Cardiac septum (tissue), 1 donor: ENCODE measurements around the gene RNF41. TPM values are rescaled to one million over a fixed set of nuclear protein-coding genes. Genes with fewer than 3 reads are reported as not detected.

ENCODE experiments used
- DNase-seq: peaks from one replicate; pipeline ENCODE4 v3.0.0-alpha.2; 2020; ENCODE audit warnings: low spot score
- intact Hi-C: fragments of 100-400 bp; cut with DNase I; formaldehyde crosslinking; loops from one replicate; pipeline ENCODE4 v1.14.0; 2022
- total RNA-seq: library from RNA; stranded (reverse); fragmentation: NEBNext Ultra II Directional; extraction: Animal tissue kit (Norgen Biotek cat#: 25700); gene quantifications from one replicate; pipeline ENCODE4 v1.2.1, GENCODE V29; 2021
- donor health status: DM: no; HTN: no; CAD: no.

The RNF41 gene
- total RNA-seq, 1 donor from 2014 or later = 40.7 TPM

DNA sequence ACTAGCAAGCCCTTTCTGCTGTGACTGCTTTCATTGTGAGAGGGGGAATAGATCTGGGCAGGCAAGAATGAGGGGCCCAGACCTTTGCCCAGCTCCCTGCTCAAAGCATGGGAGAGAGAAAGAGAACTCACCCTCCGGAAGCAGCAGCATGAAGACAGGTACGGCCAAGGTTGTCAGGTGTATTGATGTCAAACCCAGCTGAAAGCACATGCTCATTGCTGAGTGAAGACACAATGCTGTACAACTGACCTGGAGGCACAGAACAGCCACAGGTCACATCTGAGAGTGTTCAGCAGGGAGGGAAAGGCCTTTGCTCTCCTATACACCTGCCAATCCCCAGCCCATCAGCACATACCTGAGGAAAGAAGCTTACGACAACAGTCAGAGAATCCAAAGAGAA is 30.9 kb upstream of the RNF41 start:
- intact Hi-C loops = no loop called here
- DNase-seq = no peak

DNA sequence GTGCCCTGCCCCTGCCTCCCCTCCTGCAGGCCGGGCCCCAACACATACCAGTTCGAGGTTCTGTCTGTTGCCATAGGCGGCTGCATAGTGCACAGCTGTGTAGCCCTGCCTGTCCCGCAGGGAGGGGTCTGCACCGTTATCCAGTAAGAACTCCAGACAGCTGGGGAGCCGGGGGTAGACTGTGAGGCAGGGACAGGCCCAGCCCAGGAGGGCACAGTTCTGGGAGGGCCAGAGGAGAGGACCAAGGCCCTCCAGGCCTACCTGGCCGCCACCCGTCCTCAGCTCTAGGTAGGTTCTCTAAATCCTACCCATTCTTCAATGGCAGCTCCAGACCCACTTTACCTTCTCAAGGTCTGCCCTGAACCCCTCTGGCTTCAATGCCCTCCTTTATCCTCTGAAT is 27.0 kb upstream of the RNF41 start:
- intact Hi-C loops = no loop called here
- no peak for DNase-seq

DNA sequence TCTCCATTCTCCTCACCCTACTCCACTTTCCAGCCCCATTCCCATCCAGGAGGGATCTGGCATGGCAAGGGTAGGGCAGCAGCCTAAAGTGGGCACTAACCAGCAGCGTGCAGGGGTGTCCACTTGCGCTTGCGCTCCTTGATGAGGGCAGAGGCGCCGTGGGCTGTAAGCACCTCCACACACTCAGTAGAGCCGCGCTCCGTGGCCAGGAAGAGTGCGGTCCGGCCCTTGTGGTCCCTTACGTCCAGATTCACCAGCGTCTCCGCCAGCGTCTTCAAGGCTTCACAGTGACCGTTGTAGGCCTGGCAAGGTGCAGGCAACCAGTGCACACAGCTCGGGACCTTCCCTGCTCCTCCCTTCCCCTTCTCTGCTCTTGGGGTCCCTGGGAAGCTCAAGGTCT is 26.2 kb upstream of the RNF41 start:
- intact Hi-C loops = no loop called here
- no peak for DNase-seq

DNA sequence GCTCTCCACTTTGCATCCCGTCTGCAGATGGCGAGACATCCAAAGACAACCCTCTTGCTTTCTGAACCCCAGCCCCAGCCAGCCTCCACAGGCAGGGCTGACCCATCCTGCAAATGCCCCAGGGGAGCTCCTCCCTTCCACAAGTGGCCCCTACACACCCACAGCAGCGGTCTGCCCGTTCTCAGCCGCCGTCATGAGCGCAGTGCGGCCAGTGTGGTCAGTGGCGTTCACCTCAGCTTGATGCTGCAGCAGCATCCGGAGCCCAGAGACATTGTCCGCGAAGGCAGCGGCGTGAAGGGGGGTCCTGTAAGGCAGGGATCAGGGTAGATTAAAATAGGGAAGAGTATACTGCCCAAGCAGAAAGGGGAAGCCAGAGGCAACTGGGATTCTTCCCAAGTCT is 22.8 kb upstream of the RNF41 start:
- no peak for DNase-seq
- intact Hi-C loops = no loop called here

DNA sequence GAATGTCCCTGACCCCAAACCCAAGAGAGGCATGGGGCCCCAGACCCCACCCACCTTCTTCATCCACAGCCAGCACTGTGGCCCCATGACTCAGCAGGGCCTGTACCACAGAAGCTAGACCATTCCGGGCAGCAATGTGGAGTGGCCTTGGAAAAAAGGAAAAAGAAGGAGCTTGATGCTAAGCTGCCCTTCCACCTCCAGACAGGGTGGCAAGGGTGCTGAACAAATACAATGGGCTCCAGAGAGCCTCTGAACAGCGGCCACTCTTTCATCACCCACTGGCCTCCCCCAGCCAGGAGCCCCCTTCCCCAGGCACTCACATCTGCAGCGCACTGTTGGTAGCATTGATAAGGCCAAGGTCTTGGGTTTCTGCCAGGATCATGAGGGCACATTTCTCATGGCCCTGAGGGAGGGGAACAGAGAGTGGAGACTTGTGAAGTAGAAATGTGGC is 22.0 kb upstream of the RNF41 start:
- DNase-seq = no peak
- intact Hi-C loops = no loop called here

DNA sequence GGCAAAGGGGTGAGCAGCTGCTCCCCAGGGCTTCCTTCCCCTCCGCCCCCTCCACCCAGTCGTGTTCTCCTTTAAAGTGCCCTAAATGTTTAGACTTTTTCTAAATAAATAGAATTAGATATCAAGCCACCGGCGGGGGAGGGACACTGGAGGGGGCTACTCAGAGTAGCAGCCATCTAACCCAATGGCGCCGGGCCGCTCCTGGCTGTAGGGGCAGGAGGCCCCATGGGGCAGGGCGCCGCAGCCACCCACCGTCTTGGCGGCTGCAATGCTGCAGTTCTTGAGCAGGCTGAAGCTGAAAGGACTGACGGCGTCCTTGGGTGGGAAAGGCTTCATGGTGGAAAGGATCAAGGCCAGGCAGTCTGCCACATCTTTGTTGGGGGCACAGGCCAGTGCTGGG is 21.3 kb upstream of the RNF41 start:
- no peak for DNase-seq
- intact Hi-C loops = no loop called here

DNA sequence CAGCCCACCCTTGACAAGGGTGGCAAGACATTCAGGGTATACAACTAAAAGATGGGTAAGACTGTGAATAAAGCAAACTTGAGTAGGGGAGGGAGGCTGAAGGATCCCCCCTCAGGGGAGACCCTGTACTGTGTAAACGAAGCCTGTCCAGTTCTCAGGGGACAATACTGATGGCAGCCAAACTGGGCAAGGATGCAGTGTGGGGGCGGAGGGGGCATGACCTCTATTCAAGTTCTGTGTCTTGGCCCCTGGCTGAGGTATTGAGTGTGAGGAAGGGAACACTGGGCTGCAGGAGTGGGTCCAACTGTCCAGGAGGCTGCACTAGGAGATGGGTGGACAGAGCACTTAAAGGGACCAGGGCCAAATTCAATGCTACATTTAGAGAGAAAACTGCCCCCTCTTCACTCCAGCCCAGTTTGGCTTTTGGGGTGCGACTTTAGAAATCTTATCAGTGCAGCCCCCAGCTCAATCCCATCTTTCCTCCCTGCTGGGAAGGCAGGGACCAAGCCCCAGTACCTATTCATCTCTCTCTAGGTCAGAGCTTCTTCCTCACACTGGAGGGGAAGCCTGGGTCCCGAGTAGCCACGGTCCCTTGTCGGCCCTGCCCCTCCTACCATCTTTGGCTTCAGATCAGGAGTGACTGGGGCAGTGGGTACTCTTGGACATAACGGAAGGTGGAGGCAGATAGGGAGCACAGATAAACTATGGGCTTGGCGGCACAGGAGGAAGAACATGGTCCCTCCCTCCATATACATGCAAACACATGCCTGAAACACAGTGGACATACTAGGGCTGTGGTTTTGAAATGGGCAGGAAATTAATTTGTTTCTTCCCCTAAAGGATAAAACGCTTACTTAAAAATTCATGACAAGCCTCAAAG is 19.9 kb upstream of the RNF41 start:
- intact Hi-C loops = no loop called here
- no peak for DNase-seq

DNA sequence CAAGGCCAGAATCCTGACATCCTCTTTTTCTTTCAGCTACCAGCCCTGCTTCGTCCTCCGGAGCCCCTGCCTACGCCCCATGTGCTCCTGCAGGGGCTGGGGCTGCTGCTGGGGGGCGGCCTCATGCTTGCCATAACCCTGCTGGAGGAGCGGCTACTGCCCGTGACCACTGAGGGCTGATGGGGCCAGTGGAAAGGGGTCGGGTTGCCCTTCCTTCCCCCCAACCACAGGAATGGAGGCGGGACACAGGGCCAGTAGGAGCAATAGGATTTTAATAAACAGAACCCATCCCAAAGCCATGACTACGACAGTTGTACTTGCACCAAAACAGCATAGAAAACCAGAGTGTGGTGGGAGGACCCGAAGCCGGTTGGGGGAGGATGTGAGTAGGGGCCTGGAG is 15.8 kb upstream of the RNF41 start:
- no peak for DNase-seq
- intact Hi-C loops = no loop called here

DNA sequence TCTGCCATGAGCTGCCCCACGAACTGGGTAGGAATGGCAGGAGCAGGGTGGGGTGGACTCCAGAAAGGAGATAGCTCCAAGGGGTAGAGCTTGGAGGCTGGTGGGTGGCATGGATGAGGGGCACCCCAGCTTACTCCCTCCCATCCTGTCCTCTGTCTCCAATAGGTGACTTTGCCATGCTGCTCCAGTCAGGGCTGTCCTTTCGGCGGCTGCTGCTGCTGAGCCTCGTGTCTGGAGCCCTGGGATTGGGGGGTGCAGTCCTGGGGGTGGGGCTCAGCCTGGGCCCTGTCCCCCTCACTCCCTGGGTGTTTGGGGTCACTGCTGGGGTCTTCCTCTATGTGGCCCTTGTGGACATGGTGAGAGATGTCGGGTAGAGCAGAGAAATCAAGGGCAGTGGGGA is 15.3 kb upstream of the RNF41 start:
- no peak for DNase-seq
- intact Hi-C loops = no loop called here

DNA sequence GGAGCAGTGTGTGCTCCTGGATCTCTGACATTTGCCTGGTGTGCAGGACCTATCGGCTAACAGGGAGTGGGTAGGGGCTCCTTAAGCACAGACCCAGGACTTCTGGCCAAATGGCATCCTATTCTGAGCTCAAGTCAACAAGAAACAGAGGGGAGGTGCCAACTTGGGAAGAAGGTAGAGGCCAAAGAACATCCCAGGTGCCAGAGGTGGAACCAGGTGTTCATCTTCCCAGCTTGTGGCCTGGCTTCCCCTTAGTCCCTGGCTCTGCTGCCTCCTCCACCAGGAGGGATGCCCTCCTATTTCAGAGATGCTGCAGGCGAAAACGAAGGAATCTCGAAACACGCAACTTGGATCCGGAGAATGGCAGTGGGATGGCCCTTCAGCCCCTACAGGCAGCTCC is 14.4 kb upstream of the RNF41 start:
- no peak for DNase-seq
- intact Hi-C loops = no loop called here

DNA sequence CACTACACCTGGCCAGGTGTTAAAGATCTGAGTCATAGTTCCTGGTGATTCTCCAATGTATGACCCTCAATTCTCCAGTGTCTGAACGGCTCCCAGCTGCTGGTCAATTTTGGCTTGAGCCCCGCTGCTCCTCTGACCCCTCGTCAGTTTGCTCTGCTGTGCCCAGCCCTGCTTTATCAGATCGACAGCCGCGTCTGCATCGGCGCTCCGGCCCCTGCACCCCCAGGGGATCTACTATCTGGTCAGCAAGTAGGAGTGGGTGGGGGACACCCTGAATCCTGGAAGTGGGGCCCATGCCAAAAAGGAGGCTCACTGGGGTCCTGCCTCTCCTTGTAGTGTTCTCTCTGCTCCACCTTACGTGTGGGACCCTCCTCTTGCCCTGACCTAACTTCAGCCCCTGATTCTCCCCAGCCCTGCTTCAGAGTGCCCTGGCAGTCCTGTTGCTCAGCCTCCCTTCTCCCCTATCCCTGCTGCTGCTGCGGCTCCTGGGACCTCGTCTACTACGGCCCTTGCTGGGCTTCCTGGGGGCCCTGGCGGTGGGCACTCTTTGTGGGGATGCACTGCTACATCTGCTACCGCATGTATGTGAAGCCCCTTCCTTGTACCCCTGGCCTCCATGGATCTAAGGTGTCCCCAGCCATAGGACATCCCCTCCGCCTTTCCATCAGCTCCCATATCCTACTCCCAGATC is 13.2 kb upstream of the RNF41 start:
- DNase-seq = no peak
- intact Hi-C loops = no loop called here

DNA sequence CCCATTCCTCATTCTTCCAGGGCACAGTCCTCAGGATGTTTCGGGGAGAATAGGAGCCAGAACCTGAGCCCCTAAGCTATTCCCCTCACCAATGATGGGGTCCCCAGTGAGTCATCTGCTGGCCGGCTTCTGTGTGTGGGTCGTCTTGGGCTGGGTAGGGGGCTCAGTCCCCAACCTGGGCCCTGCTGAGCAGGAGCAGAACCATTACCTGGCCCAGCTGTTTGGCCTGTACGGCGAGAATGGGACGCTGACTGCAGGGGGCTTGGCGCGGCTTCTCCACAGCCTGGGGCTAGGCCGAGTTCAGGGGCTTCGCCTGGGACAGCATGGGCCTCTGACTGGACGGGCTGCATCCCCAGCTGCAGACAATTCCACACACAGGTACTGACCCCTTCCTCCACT is 9.5 kb upstream of the RNF41 start:
- no peak for DNase-seq
- intact Hi-C loops = no loop called here

DNA sequence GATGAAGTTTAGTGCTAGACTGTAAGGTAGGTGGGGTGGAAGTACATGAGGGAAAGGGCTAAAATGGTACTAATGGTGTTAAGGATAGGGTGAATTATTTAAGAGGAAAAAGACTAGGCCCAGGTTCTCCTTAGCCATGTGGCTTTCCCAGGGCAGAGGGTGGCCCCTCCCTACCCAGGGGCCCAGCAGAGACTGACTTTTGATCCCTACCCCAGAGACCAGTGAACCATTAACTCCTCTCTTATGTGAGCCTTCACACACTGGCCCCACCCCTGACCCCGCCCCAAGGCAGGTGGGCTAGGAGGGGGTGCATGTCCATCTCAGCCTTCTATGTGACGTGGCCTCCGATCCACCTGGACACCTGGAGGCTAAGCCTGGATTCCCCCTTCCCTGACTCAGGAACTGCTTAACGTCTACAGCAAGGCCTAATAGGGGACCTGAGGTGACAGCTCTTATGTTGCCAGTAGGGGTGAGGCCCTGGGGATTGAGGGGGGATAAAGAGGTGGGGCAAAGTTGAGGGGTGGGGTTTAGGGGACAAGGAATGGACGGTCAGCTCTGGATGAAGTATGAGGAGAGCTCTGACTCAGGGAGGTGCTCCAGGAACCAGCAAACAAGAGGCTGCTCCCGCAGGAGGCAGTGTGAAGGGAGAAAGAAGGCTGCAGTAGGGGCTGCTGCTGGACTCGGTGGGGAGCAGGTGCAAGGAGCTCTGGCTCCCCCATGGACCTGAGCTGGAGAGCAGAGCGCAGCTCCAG is 8.9 kb upstream of the RNF41 start:
- DNase-seq = no peak
- intact Hi-C loops = no loop called here

DNA sequence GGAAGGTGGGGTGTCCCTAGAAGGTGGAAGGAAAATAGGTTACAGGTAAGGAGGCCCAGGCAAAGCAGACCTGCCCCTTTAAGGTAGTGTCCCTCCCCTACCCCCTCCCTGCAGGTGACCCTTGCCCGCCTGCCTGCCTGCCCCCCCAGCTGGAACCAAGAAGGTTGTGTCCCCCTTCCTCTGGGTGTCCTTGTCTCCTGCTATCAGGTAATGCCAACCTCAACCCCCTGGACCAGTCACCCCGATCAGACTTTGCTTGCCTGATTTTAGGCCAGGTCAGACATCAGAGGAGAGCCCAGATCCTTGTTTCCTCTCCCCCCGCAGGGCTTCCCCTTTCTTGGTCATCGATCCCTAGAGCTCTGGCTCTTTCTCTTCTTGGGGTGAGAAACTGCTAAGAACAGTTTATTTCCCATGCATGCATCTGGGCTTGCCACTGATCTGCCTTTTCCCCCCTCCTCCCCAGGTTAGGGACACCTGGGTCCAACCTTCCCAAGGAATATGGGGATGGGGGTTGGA is 8.3 kb upstream of the RNF41 start, which contains the start of gene SLC39A5:
Gene SLC39A5, plus strand, starts transcription at position 136 of the 516 bp plus-strand sequence. CDS start 1,224 bp downstream, outside the sequence.
- no peak for DNase-seq
- intact Hi-C loops = no loop called here

DNA sequence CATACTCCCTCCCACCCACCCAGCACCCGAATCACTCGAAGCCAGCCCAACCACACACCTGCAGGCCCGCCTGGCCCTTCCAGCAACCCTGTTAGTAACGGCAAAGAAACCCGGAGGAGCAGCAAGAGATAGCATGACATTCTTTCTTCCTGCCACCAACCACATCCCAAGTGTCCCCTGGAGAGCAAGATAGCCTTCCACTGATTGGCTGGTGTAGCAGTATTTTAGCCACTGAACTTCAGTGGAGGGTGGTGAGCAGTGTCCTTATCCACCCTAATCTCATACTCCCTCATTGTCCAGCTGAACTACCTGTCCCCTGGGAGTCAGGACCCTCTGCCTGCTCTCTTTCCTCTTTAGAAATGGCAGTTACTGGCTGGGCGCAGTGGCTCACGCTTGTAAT is 7.4 kb upstream of the RNF41 start:
- DNase-seq = no peak
- intact Hi-C loops = no loop called here

DNA sequence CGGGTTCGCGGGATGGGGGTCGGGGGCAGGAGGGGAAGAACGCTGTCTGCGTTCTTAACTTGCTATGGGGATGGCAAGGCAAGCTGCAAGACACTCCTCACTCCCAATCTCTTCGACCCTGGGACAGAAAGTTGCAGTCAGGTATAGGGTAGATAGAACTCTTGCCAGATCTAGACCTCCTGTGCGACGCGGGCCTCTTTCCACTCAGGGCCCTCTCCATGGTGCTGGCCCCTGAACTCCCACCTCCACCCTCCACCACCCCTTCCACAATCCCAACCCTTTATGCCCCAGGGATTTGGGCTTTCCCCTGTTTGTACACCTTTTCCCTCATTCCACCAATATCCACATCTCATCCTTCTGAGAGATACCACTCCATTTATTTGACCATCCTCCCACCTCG is 3.2 kb upstream of the RNF41 start:
- intact Hi-C loops = loop anchor here (1.0 to 5.0 kb wide), 3 partner anchors 32 to 107 kb away; partner anchors contain the start of genes ANKRD52 and ZC3H10
- no peak for DNase-seq

DNA sequence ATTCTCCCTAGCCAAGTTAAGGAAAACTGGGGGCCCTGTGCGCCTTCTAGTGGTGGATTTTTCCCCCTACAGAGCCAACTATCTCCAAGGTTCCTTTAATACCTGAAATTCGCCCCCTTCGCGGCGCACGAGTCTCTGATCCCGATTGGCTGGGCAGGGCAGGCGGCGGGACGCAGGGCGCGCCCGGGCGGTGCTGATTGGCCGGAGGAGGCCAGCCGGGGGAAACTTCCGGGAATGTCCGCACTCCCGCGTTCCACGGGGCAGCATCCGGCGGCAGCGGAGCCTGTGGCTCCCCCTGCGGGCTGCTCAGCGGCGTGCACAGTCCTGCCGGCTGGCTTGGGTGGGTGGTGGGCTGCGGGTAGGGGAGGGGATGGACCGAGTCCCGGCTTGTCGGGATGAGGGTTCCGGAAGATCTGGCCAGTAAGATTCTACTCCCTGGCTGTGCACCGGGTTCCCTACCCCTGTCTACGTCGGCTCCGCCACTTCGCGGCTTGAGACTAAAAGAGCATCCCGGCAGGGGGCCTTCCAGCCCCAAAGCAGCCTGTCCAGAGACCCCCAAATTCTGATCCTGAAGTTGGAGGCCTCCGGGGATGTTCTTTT is 2.5 kb upstream of the RNF41 start, which contains the start of gene NABP2:
Gene NABP2, plus strand, starts transcription at position 241 of the 600 bp plus-strand sequence. CDS start 515 bp downstream, outside the sequence.
- intact Hi-C loops = loop anchor here (1.0 to 5.0 kb wide), 3 partner anchors 31 to 106 kb away; partner anchors contain the start of genes ANKRD52 and ZC3H10
- peak; percentile 99 for DNase-seq

DNA sequence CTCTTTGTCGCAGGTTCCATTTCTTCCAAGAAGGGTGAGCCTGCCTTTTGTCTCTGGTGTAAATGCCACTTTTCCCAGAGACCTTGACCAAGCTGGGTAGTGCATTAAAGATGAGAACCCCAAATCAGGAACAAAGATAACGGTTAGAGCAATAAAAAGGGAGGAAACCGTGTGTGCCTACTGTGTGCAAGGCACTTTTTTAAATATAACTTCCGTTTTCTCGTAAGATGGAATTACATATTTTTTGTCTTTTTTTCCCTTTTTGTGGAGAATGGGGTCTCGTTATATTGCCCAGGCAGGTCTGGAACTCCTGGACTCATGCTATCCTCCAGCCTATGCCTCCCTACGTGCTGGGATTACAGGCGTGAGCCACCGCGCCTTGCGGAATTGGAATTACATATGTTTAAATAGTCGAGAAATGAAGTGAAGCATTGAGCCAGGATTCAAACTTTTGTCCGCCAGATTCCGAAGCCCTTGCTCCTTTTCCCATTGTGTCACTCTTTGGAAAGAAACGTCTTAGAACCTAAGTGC is 1.9 kb upstream of the RNF41 start:
- DNase-seq = no peak
- intact Hi-C loops = loop anchor here (1.0 to 5.0 kb wide), 4 partner anchors 30 to 105 kb away; partner anchors contain the start of genes ANKRD52, COQ10A and ZC3H10

DNA sequence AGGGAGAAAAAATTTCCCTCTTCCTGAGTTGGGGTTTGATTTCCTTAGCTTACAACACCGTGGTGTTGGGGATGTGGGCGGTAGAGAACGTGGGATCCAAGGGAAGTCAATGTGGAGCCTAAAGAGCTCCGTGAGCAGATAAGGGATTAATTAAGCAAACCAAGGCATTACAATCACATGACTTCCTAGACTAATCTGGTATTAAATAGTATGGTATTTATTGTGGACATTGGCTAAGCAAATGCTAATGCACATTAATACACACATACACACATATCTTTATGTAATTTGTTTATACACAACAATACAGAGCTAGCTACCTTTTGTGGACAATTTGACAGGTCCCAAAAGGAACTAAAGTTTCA is 791 bp upstream of the RNF41 start:
- intact Hi-C loops = loop anchor here (2.0 to 5.0 kb wide), 2 partner anchors 35 to 44 kb away; partner anchors contain the start of genes ANKRD52 and COQ10A

More for the DNA sequence above, 791 bp upstream of the RNF41 start:
- DNase-seq = no peak
